Endothelial cell of umbilical vein (primary cell): ENCODE results near the gene LARGE1. TPM values are rescaled to one million over a fixed set of nuclear protein-coding genes. Genes with fewer than 3 reads are reported as not detected.

ENCODE experiments used
- BruUV-seq: library from RNA; stranded (reverse); fragments of 400-500 nt; replicated peaks from 2 replicates; lab custom pipeline; 2021; lab: Mats Ljungman, UMichigan
- CTCF ChIA-PET: fragments of 300-600, 350-600 bp; sonication (Branson Sonifier 250); formaldehyde crosslinking; loops from one replicate; lab custom pipeline; 2021; ENCODE audit warnings: antibody characterized with exemption, inconsistent platforms; lab: Charles Lee
- POLR2A ChIA-PET: fragments of 300-600, 350-600 bp; sonication (Branson Sonifier 250); formaldehyde crosslinking; loops from one replicate; lab custom pipeline; 2021; ENCODE audit warnings: antibody characterized with exemption, inconsistent platforms; lab: Charles Lee
- DNase-seq: peaks from one replicate; pipeline ENCODE4 v3.0.0-alpha.2; 2011; ENCODE audit warnings: low read depth, low spot score
- FAIRE-seq: peaks from 2 replicates; lab custom pipeline; 2011; peaks lifted over from hg19 to GRCh38; lab: Jason Lieb, UNC
- H2AFZ ChIP-seq: 2 replicates; pipeline ENCODE4 v1.6.0; 2012; ENCODE audit warnings: low read depth, low read length, control low read depth, inconsistent platforms
- H3K27ac ChIP-seq: 2 replicates; pipeline ENCODE4 v1.5.1; 2011; ENCODE audit warnings: low read depth, mild to moderate bottlenecking, control low read depth, low read length, moderate library complexity; ENCODE audit not compliant: insufficient read depth
- H3K27me3 ChIP-seq, 2 experiments: 2 replicates each; pipeline versions ENCODE4 v1.6.0 to v1.6.1; 2011; ENCODE audit warnings: low read length in 2 of 2, mixed read lengths in 1 of 2; ENCODE audit not compliant: control insufficient read depth in 2 of 2, insufficient read depth in 2 of 2
- H3K36me3 ChIP-seq, 2 experiments: 2 replicates in 1 of 2; 3 replicates in 1 of 2; pipeline ENCODE4 v1.5.1; 2011; ENCODE audit warnings: low read length in 2 of 2, mild to moderate bottlenecking in 1 of 2, moderate library complexity in 1 of 2; ENCODE audit not compliant: control insufficient read depth in 2 of 2, insufficient read depth in 2 of 2; ENCODE audit errors: extremely low read depth in 1 of 2
- H3K4me1 ChIP-seq: 3 replicates; pipeline ENCODE4 v1.5.1; 2011; ENCODE audit warnings: mild to moderate bottlenecking, low read length; ENCODE audit not compliant: control insufficient read depth, insufficient read depth; ENCODE audit errors: extremely low read depth
- H3K4me2 ChIP-seq: 2 replicates; pipeline ENCODE4 v1.6.1; 2011; ENCODE audit warnings: low read length, control low read depth, mixed read lengths; ENCODE audit not compliant: insufficient read depth
- H3K4me3 ChIP-seq, 3 experiments: fragments of 200-600 bp in 1 of 3; sonication (generic), shearing (Covaris generic) in 1 of 3; replicated peaks in 1 of 3; 2 replicates each; pipeline ENCODE4 v1.5.1; 2011 to 2016; ENCODE audit warnings: control low read depth in 3 of 3, low read length in 3 of 3, mild to moderate bottlenecking in 2 of 3, inconsistent platforms in 1 of 3, low read depth in 1 of 3, moderate library complexity in 1 of 3; ENCODE audit not compliant: insufficient read depth in 1 of 3
- H3K79me2 ChIP-seq: 2 replicates; pipeline ENCODE4 v1.6.0; 2012; ENCODE audit warnings: low read length, inconsistent platforms; ENCODE audit not compliant: control insufficient read depth, insufficient read depth
- H3K9ac ChIP-seq: replicated peaks from 2 replicates; pipeline ENCODE3; 2011; ENCODE audit warnings: low read length, control low read depth; ENCODE audit not compliant: insufficient read depth; ENCODE audit errors: extremely low read depth
- H3K9me1 ChIP-seq: replicated peaks from 3 replicates; pipeline ENCODE4 v1.6.0; 2011; ENCODE audit warnings: mild to moderate bottlenecking, low read length; ENCODE audit not compliant: control insufficient read depth, insufficient read depth; ENCODE audit errors: extremely low read depth
- H3K9me3 ChIP-seq: replicated peaks from 2 replicates; pipeline ENCODE4 v1.5.1; 2012; ENCODE audit warnings: low read length, inconsistent platforms; ENCODE audit not compliant: control insufficient read depth, insufficient read depth
- H4K20me1 ChIP-seq: replicated peaks from 2 replicates; pipeline ENCODE3; 2011; ENCODE audit warnings: mild to moderate bottlenecking, low read length; ENCODE audit not compliant: control insufficient read depth, insufficient read depth; ENCODE audit errors: extremely low read depth
- CTCF ChIP-seq, 2 donors: IDR thresholded peaks; 1 replicate in 1 of 2; 2 replicates in 1 of 2; pipeline ENCODE4 v1.5.1; 2011; ENCODE audit warnings: low read length in 2 of 2, mild to moderate bottlenecking in 2 of 2, moderate library complexity in 2 of 2, control low read depth in 1 of 2, inconsistent platforms in 1 of 2, low read depth in 1 of 2; ENCODE audit not compliant: insufficient read depth in 1 of 2; ENCODE audit errors: extremely low read depth in 1 of 2
- EZH2 ChIP-seq: IDR thresholded peaks from 2 replicates; pipeline ENCODE4 v1.6.1; 2012; ENCODE audit warnings: borderline replicate concordance, low read depth, mild to moderate bottlenecking, moderate library complexity, low read length, inconsistent platforms; ENCODE audit not compliant: severe bottlenecking
- FOS ChIP-seq: IDR thresholded peaks from 2 replicates; pipeline ENCODE4 v1.6.1; 2011; ENCODE audit warnings: mild to moderate bottlenecking, low read length, moderate library complexity, borderline replicate concordance; ENCODE audit not compliant: insufficient read depth
- GATA2 ChIP-seq: IDR thresholded peaks from 2 replicates; pipeline ENCODE4 v1.7.0; 2011; ENCODE audit warnings: low read depth, mild to moderate bottlenecking, moderate library complexity, mixed read lengths, low read length; ENCODE audit not compliant: insufficient read length, insufficient read depth
- JUN ChIP-seq: IDR thresholded peaks from 2 replicates; pipeline ENCODE4 v1.6.1; 2011; ENCODE audit warnings: borderline replicate concordance, low read depth; ENCODE audit not compliant: insufficient read length, insufficient read depth
- MAX ChIP-seq: IDR thresholded peaks from 2 replicates; pipeline ENCODE4 v1.6.1; 2011; ENCODE audit not compliant: insufficient read depth, insufficient read length
- MYC ChIP-seq: IDR thresholded peaks from one replicate; pipeline ENCODE4 v1.6.1; 2011; ENCODE audit warnings: mild to moderate bottlenecking, low read depth, low read length
- POLR2A ChIP-seq: IDR thresholded peaks from 2 replicates; pipeline ENCODE4 v1.6.1; 2012; ENCODE audit warnings: low read depth, mild to moderate bottlenecking, control low read depth, low read length
- POLR2AphosphoS5 ChIP-seq: IDR thresholded peaks from 2 replicates; pipeline ENCODE4 v1.6.1; 2012; ENCODE audit warnings: low read depth, mild to moderate bottlenecking, control low read depth, low read length, moderate library complexity; ENCODE audit not compliant: insufficient read depth
- dilution Hi-C: fragments of 300-500 bp; cut with MboI; formaldehyde crosslinking; loops from one replicate; pipeline ENCODE4 v1.15.0; 2019; ENCODE audit warnings: low sequenced_read_pairs; ENCODE audit not compliant: extremely low pct_ligation_motif_present
- intact Hi-C: fragments of 100-400 bp; cut with micrococcal nuclease; formaldehyde crosslinking; loops from one replicate; pipeline ENCODE4 v1.10.0; 2022
- polyA plus RNA-seq, 4 experiments: library from polyadenylated mRNA; depleted of rRNA in 3 of 4; stranded (reverse) in 3 of 4; unstranded in 1 of 4; fragments of >200 nt; gene quantifications; 2 replicates each; pipeline versions ENCODE4 v1.2.1 to v1.2.3, GENCODE V29; 2011 to 2012; ENCODE audit warnings: missing spikeins in 1 of 4
- total RNA-seq: library from RNA; stranded (reverse); gene quantifications from 2 replicates; pipeline ENCODE4 v1.2.3, GENCODE V29; 2021

LARGE1 gene
- total and polyA plus RNA-seq, 2 donors (not counting 3 experiments of a cell fraction or from before 2014, with no cell fraction given) = 0.95 to 4.4 TPM

- H3K4me2 ChIP-seq = no peak overlapping the region
- intact Hi-C loops = no loop called here
- TF ChIP-seq JUN (no peak), GATA2 (no peak), FOS (no peak), POLR2AphosphoS5 (no peak), EZH2 (no peak), MAX (no peak), POLR2A (no peak), MYC (no peak), CTCF (IDR thresholded peaks at IDR 0.05; ENCODE audit: extremely low read depth in 1 of 2, insufficient read depth in 1 of 2, low read depth in 1 of 2, low read length in 2 of 2) (no peak)
- no TSS peak for BruUV-seq
- no peak overlapping the region for H2AFZ ChIP-seq
- CTCF ChIA-PET = no interaction called here
- H3K36me3 ChIP-seq = no peaks in the 10 kb centered on the region
- no peaks in the 10 kb centered on the region for H3K4me1 ChIP-seq
- FAIRE-seq = no peak
- H3K79me2 ChIP-seq = no peaks in the 10 kb centered on the region
- POLR2A ChIA-PET = no interaction called here
- dilution Hi-C loops = no loop called here
- no peaks in the 10 kb centered on the region for H4K20me1 ChIP-seq
- no peak overlapping the region for H3K27ac ChIP-seq
- H3K9ac ChIP-seq = no peak overlapping the region
- H3K27me3 ChIP-seq = no peaks in the 10 kb centered on the region
- no peaks in the 10 kb centered on the region for H3K9me1 ChIP-seq
- DNase-seq = no peak
- no peaks in the 10 kb centered on the region for H3K9me3 ChIP-seq
- no peak overlapping the region for H3K4me3 ChIP-seq
Observed at GRCh38 chr22:33787645-33788456, 132.4 kb downstream of the LARGE1 start.
